Nephron progenitor cell (in vitro differentiated cells): ENCODE measurements around the gene FAM131C.

Experiments used
- DNase-seq: peaks from one replicate; pipeline ENCODE4 v3.0.0; 2021
- H3K27ac Mint-ChIP-seq: 2 replicates; pipeline ENCODE4 v1.8.0; 2021; ENCODE audit warnings: mild to moderate bottlenecking, moderate library complexity, mixed read lengths
- H3K27me3 Mint-ChIP-seq: 2 replicates; pipeline ENCODE4 v1.8.0; 2021; ENCODE audit warnings: mild to moderate bottlenecking, low read depth, mixed read lengths; ENCODE audit not compliant: poor library complexity
- H3K36me3 Mint-ChIP-seq: 2 replicates; pipeline ENCODE4 v1.8.0; 2021; ENCODE audit warnings: low read depth, mixed read lengths
- H3K4me1 Mint-ChIP-seq: 2 replicates; pipeline ENCODE4 v1.8.0; 2021; ENCODE audit warnings: mixed read lengths
- H3K4me3 Mint-ChIP-seq: 2 replicates; pipeline ENCODE4 v1.8.0; 2021; ENCODE audit warnings: mild to moderate bottlenecking, moderate library complexity, mixed read lengths
- H3K9me3 Mint-ChIP-seq: 2 replicates; pipeline ENCODE4 v1.8.0; 2021; ENCODE audit warnings: mild to moderate bottlenecking, moderate library complexity, mixed read lengths
- TF ChIP-seq, protein P1 (sequence below): fragments of 200-600 bp; sonication (generic); IDR thresholded peaks from 2 replicates; pipeline ENCODE4 v1.5.0; 2021; ENCODE audit warnings: antibody characterized with exemption

The FAM131C gene

DNA sequence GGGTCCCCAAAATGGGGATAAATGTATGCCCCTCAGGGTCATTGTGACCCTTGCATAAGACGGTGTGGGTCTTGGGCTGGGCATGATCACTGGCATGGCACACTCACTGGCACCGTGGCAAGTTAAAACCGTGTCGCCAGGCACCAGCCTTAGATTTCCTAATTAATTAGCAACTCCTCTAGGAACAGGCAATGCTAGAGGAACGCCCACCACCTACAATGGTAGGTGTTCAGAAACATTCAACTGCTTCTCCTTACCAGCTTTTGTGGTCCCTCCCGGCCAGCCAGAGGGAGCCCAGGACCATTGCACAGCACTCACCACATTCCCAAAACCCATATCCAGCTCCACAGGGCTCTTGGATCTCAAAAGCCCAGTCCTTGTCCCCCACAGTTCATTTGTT lies 46.1 kb upstream of the FAM131C start:
- Mint-ChIP-seq H3K4me3 (no peak overlapping the region), H3K4me1 (peaks cover 68% of the 10 kb centered on the region), H3K27ac (no peak overlapping the region), H3K27me3 (peaks cover 15% of the 10 kb centered on the region), H3K9me3 (no peaks in the 10 kb centered on the region), H3K36me3 (peaks cover 10% of the 10 kb centered on the region)
- no peak for DNase-seq
- TF ChIP-seq, protein P1, sequence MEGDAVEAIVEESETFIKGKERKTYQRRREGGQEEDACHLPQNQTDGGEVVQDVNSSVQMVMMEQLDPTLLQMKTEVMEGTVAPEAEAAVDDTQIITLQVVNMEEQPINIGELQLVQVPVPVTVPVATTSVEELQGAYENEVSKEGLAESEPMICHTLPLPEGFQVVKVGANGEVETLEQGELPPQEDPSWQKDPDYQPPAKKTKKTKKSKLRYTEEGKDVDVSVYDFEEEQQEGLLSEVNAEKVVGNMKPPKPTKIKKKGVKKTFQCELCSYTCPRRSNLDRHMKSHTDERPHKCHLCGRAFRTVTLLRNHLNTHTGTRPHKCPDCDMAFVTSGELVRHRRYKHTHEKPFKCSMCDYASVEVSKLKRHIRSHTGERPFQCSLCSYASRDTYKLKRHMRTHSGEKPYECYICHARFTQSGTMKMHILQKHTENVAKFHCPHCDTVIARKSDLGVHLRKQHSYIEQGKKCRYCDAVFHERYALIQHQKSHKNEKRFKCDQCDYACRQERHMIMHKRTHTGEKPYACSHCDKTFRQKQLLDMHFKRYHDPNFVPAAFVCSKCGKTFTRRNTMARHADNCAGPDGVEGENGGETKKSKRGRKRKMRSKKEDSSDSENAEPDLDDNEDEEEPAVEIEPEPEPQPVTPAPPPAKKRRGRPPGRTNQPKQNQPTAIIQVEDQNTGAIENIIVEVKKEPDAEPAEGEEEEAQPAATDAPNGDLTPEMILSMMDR, result no peak

DNA sequence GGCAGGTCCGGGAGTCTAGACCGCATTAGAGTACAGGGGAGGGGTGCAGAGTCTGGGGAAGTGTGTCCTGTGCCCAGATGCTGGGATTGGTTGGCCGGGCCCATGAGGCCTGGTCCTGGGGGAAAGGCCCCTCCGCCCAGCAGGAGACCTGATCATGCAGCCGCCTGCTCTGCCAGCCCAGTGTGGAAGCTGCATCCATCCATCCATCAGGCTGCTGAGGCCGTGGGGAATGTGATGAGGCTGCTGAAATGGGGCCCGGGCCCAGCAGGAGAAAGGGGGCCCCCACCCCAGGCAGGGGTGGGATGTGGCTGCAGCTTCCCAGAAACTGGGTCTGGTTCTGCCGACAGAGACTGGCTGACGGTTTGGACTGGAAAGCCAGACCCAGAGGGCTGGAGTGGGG lies 45.3 kb upstream of the FAM131C start:
- no peaks in the 10 kb centered on the region for H3K9me3 Mint-ChIP-seq
- peaks cover 15% of the 10 kb centered on the region for H3K27me3 Mint-ChIP-seq
- no peak overlapping the region for H3K27ac Mint-ChIP-seq
- H3K4me1 Mint-ChIP-seq, result peaks cover 60% of the 10 kb centered on the region
- no peak overlapping the region for H3K4me3 Mint-ChIP-seq
- TF ChIP-seq, protein P1, result no peak
- H3K36me3 Mint-ChIP-seq, result peaks cover 2% of the 10 kb centered on the region
- no peak for DNase-seq

DNA sequence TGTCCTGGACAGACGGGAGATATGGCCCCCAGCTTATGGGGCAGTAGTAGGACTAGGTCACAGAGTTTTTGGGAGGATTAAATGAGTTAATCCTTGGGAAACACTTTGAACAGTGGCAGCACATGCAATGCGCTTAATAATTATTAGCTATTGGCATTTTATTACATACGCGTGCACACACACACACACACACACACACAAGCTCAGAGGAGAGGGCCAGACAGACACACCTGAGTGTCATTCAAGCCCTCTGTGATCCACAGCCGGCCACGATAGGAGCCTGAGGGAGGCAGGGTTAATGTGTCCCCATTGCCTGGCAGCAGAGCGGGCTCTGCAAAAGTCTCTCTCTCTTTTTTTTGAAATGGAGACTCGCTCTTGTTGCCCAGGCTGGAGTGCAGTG lies 44.5 kb upstream of the FAM131C start:
- DNase-seq, result no peak
- H3K36me3 Mint-ChIP-seq, result no peaks in the 10 kb centered on the region
- H3K4me3 Mint-ChIP-seq, result no peak overlapping the region
- TF ChIP-seq, protein P1, result no peak
- H3K27me3 Mint-ChIP-seq, result peaks cover 15% of the 10 kb centered on the region
- peaks cover 60% of the 10 kb centered on the region for H3K4me1 Mint-ChIP-seq
- H3K9me3 Mint-ChIP-seq, result no peaks in the 10 kb centered on the region
- no peak overlapping the region for H3K27ac Mint-ChIP-seq

DNA sequence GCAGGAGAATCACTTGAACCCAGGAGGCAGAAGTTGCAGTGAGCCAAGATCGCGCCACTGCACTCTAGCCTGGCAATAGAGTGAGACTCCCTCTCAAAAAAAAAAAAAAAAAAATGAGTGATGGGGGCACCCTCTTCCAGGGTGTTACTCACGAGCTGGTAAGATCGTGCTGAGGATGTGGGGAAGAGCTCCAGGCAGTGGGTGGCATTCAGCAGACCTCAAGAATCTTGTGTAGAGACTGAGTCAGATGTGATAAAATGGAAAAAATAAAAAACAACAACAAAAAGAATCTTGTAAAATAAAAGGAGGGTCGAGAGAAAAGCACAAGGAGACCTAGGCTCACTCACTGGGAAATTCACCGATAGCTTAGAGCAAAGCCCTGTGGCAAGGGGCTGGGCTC lies 43.9 kb upstream of the FAM131C start:
- TF ChIP-seq, protein P1, result no peak
- DNase-seq, result no peak
- Mint-ChIP-seq H3K4me1 (peaks cover 60% of the 10 kb centered on the region), H3K36me3 (no peaks in the 10 kb centered on the region), H3K27me3 (peaks cover 11% of the 10 kb centered on the region), H3K9me3 (no peaks in the 10 kb centered on the region), H3K27ac (no peak overlapping the region), H3K4me3 (no peak overlapping the region)

DNA sequence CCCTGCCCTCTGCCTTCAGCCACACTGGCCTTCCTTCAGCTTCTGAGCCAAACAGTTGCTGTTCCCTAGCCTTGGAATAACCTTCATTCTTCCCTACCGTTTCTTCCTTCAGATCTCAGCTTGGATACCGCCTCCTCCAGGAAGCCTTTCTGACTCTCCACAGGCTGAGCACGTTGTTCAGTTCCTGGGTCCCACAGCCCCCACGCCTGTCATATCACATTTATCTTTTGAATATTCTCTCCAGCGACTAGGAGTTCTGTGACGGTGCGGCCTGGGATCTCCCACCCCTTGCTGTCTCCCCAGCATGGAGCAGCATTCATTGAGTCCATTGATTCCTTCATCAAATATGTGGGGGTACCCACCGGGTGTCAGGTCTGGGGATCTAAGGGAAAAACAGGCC lies 43.2 kb upstream of the FAM131C start:
- H3K4me1 Mint-ChIP-seq, result peaks cover 59% of the 10 kb centered on the region
- H3K27ac Mint-ChIP-seq, result peak overlapping the region; percentile 54
- H3K4me3 Mint-ChIP-seq, result peak overlapping the region; percentile 14

DNA sequence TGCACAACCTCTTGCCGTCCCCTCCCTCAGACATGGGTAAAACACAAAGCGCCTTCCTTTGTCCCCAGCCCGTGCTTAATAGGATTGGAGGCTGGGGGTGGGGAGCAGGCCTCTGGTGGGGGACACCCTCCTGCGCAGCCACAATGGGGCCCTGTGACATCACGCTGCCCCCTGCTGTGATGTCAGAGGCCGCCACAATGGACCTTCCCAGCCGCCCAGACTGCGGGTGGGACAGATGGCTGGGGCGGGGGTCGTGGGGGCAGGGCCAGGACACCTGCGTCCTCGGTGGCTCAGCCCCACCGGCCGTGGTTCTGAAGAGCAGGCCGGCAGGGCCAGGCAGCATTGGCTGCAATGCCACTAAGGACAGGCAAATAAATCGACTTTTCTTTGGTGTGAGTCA lies 42.6 kb upstream of the FAM131C start:
- Mint-ChIP-seq H3K4me3 (no peak overlapping the region), H3K36me3 (no peaks in the 10 kb centered on the region), H3K9me3 (no peaks in the 10 kb centered on the region), H3K4me1 (peaks cover 59% of the 10 kb centered on the region), H3K27me3 (peaks cover 17% of the 10 kb centered on the region), H3K27ac (no peak overlapping the region)
- peak; percentile 40 for DNase-seq
- TF ChIP-seq, protein P1, result no peak

More for the DNA sequence above, 43.2 kb upstream of the FAM131C start:
- no peak for DNase-seq
- TF ChIP-seq, protein P1, result no peak
- Mint-ChIP-seq H3K9me3 (no peaks in the 10 kb centered on the region), H3K36me3 (no peaks in the 10 kb centered on the region), H3K27me3 (peaks cover 13% of the 10 kb centered on the region)
